Adrenal gland (tissue), 5 donors: ENCODE measurements around the gene MICU2.

Experiments used
- CTCF ChIP-seq, 6 experiments: fragments of 450-650 bp in 4 of 6; fragments of 200-600 bp in 2 of 6; sonication (generic) in 1 of 6; IDR thresholded peaks; 1 replicate in 5 of 6; 2 replicates in 1 of 6; pipeline versions ENCODE4 v1.5.1 to v1.8.0; 2016 to 2021; ENCODE audit warnings: antibody characterized with exemption in 6 of 6, mild to moderate bottlenecking in 2 of 6, moderate library complexity in 1 of 6
- POLR2A ChIP-seq, 2 donors: fragments of 450-650 bp; IDR thresholded peaks; one replicate each; pipeline ENCODE4 v1.6.1; 2017; ENCODE audit warnings: antibody characterized with exemption in 2 of 2, mild to moderate bottlenecking in 2 of 2, moderate library complexity in 1 of 2
- donor health status: DM: no; HTN: no; CAD: no.

- no peak for TF ChIP-seq CTCF (IDR thresholded peaks at IDR 0.05)
- no peak for TF ChIP-seq POLR2A (IDR thresholded peaks at IDR 0.05)
Measured at GRCh38 chr13:21584973-21585592, 18.9 kb downstream of the MICU2 start.
